Measurements from ENCODE around the gene MS4A1.
"Not testable (repeated sequence)": the region's sequence is repeated elsewhere in the genome, so short reads cannot be mapped to it uniquely, and the experiment has no call there.

The MS4A1 gene

DNA sequence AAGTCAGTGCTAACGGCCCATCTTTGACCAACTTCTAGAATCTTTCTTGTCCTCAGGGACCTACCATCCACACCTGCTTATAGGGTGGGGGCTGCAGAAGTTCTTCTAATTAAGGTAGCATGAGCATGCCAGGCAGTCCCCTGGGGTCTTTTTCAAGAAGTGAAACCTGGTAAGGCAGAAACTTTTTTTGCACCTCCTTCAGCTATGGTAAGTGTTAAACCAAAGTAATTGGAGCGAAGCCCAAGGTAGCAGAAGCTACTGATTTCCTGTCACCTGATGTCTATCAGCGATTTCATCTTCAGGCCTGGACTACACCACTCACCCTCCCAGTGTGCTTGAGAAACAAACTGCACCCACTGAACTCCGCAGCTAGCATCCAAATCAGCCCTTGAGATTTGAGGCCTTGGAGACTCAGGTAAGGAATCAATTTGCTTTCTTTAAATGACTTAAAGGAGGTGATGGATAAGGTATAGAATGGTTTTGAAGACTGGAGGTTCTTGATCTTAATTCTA is at the start of gene MS4A1:
Gene MS4A1, plus strand, starts transcription at position 317 of the 512 bp plus-strand sequence. CDS start 6,528 bp downstream, outside the sequence.
- Histone ChIP-seq H3K36me3 (ENCODE audit: control insufficient read depth, insufficient read depth, low read length) (no peaks in the 10 kb centered on the region), H3K9ac (ENCODE audit: low read length) (no peak within 1 kb of the TSS), H3K4me3 (ENCODE audit: low read depth, low read length) (no peak within 1 kb of the TSS), H3K27me3 (ENCODE audit: control insufficient read depth, insufficient read depth, low read length) (no peaks in the 10 kb centered on the region), H3K4me1 (ENCODE audit: control insufficient read depth, insufficient read depth, low read length) (no peaks in the 10 kb centered on the region), H3K27ac (ENCODE audit: low read depth, low read length) (no peak within 1 kb of the TSS), H3K9me3 (ENCODE audit: control insufficient read depth, insufficient read depth, low read depth, low read length) (peaks cover under 1% of the 10 kb centered on the region; the same call in 1 of the 2 replicates)

DNA sequence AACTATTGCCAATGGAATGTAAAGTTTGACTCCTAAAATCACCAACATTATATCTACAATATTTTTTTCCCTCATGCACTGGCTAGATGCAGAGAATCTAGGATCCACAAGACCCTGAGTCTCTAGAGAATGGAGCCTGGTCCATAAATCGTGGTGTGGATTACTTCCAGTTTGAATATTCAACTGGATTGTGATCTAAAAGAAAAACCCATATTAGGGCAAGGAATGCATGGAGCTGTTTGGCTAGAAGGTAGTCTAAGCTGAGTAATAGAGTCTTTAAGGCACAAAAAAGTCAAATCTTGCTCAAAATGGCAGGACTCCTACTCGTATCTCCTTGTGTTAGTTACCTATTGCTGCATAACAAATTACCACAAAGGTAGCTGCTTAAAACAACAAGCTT is 35.6 kb upstream of the MS4A1 start:
- no peak overlapping the region for H3K4me3 ChIP-seq (ENCODE audit: low read depth, low read length)
- no peak overlapping the region for H3K9ac ChIP-seq (ENCODE audit: low read length)
- H3K36me3 ChIP-seq (ENCODE audit: control insufficient read depth, insufficient read depth, low read length), result no peaks in the 10 kb centered on the region
- H3K9me3 ChIP-seq (ENCODE audit: control insufficient read depth, insufficient read depth, low read depth, low read length), result peaks cover 6% of the 10 kb centered on the region; the same call in 1 of the 2 replicates
- no peak overlapping the region for H3K27ac ChIP-seq (ENCODE audit: low read depth, low read length)
- no peaks in the 10 kb centered on the region for H3K27me3 ChIP-seq (ENCODE audit: control insufficient read depth, insufficient read depth, low read length)
- no peaks in the 10 kb centered on the region for H3K4me1 ChIP-seq (ENCODE audit: control insufficient read depth, insufficient read depth, low read length)

DNA sequence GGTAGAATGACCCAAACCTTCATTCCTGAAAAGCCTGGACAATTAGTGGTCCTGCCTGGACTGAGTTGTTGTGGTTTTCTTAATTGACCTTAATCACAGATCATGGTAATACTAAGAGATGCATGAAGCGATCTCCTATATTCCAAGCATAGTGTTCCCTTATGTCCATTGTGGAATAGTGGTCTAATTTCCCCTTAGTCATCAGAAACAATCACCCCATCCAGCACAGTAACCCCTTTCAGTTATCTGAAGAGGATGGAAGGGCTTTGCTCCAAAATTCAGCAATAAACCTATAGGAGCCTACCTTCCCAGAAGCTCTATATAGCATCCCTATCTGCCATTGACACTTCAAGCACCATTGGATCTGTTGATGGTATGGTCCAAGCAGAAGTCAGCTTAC is 33.0 kb upstream of the MS4A1 start:
- no peaks in the 10 kb centered on the region for H3K36me3 ChIP-seq (ENCODE audit: control insufficient read depth, insufficient read depth, low read length)
- H3K4me3 ChIP-seq (ENCODE audit: low read depth, low read length), result no peak overlapping the region
- H3K9me3 ChIP-seq (ENCODE audit: control insufficient read depth, insufficient read depth, low read depth, low read length), result peaks cover 6% of the 10 kb centered on the region; the same call in 1 of the 2 replicates
- H3K27me3 ChIP-seq (ENCODE audit: control insufficient read depth, insufficient read depth, low read length), result no peaks in the 10 kb centered on the region
- no peak overlapping the region for H3K9ac ChIP-seq (ENCODE audit: low read length)
- no peaks in the 10 kb centered on the region for H3K4me1 ChIP-seq (ENCODE audit: control insufficient read depth, insufficient read depth, low read length)
- H3K27ac ChIP-seq (ENCODE audit: low read depth, low read length), result no peak overlapping the region

DNA sequence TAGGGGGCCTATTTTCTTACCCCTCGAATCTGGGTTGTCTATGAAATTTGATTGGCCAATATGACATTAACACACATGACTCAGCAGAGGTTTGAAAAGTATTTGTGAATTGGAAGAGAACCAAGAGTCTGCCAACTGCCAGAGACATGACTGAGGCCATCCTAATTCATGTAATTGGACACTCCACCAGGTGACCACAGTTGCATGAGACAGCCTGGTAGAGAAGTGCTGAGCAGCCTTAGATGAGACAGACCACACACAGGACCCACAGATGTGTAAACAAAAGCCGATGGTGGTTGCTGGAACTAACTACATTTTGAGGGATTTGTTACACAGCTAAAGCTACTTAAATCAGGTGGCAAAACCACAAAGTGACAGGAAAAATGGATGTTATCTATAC is 27.1 kb upstream of the MS4A1 start:
- Histone ChIP-seq H3K36me3 (ENCODE audit: control insufficient read depth, insufficient read depth, low read length) (no peaks in the 10 kb centered on the region), H3K4me1 (ENCODE audit: control insufficient read depth, insufficient read depth, low read length) (no peaks in the 10 kb centered on the region), H3K9me3 (ENCODE audit: control insufficient read depth, insufficient read depth, low read depth, low read length) (no peaks in the 10 kb centered on the region), H3K27ac (ENCODE audit: low read depth, low read length) (no peak overlapping the region), H3K9ac (ENCODE audit: low read length) (no peak overlapping the region), H3K27me3 (ENCODE audit: control insufficient read depth, insufficient read depth, low read length) (no peaks in the 10 kb centered on the region), H3K4me3 (ENCODE audit: low read depth, low read length) (no peak overlapping the region)

DNA sequence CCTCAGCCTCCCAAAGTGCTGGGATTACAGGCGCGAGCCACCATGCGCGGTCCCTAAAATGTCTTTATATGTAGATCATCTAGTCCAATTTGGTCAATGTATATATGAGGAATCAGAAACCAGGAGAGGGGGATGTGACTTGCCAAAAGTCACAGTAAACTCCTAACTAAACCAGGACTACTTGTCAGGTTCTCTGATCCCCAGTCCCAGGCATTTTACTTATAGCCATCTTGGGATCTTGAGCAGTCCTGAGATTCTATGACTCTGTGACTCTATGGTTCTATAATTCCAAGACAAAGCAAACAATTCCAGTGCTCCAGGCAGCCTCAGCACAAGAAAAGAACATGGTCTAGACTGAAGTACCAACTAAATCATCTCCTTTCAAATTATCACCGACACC is 26.4 kb upstream of the MS4A1 start, which contains the start of gene MS4A5:
Gene MS4A5, plus strand, starts transcription at position 301 of the 400 bp plus-strand sequence. CDS start 103 bp downstream, outside the sequence.
- Histone ChIP-seq H3K27ac (ENCODE audit: low read depth, low read length) (no peak within 1 kb of the TSS), H3K9me3 (ENCODE audit: control insufficient read depth, insufficient read depth, low read depth, low read length) (no peaks in the 10 kb centered on the region), H3K4me3 (ENCODE audit: low read depth, low read length) (no peak within 1 kb of the TSS)

DNA sequence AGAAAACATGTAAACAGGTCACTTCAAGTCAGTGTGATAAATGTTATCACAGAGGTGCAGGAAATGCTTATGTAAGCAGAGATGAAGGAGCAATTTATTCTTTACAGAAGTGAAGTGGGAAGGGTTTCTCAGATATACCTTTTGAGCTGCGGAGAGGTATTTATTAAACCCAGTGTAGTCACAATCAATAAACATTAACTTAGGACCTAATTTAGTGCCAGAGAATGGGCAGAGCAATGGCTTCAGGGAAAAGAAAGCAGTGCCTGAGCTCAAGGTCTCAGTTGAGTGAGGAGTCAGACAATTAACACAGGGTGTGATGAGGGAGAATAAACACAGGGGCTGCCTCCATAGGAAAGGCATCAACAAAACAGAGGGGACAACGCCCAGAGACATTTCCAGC is 24.4 kb upstream of the MS4A1 start:
- Histone ChIP-seq H3K36me3 (ENCODE audit: control insufficient read depth, insufficient read depth, low read length) (no peaks in the 10 kb centered on the region), H3K9me3 (ENCODE audit: control insufficient read depth, insufficient read depth, low read depth, low read length) (no peaks in the 10 kb centered on the region), H3K27me3 (ENCODE audit: control insufficient read depth, insufficient read depth, low read length) (no peaks in the 10 kb centered on the region), H3K9ac (ENCODE audit: low read length) (no peak overlapping the region), H3K4me3 (ENCODE audit: low read depth, low read length) (no peak overlapping the region), H3K4me1 (ENCODE audit: control insufficient read depth, insufficient read depth, low read length) (no peaks in the 10 kb centered on the region), H3K27ac (ENCODE audit: low read depth, low read length) (no peak overlapping the region)

More for the DNA sequence above, 26.4 kb upstream of the MS4A1 start, which contains the start of gene MS4A5:
- Histone ChIP-seq H3K4me1 (ENCODE audit: control insufficient read depth, insufficient read depth, low read length) (no peaks in the 10 kb centered on the region), H3K27me3 (ENCODE audit: control insufficient read depth, insufficient read depth, low read length) (no peaks in the 10 kb centered on the region), H3K36me3 (ENCODE audit: control insufficient read depth, insufficient read depth, low read length) (no peaks in the 10 kb centered on the region), H3K9ac (ENCODE audit: low read length) (no peak within 1 kb of the TSS)

DNA sequence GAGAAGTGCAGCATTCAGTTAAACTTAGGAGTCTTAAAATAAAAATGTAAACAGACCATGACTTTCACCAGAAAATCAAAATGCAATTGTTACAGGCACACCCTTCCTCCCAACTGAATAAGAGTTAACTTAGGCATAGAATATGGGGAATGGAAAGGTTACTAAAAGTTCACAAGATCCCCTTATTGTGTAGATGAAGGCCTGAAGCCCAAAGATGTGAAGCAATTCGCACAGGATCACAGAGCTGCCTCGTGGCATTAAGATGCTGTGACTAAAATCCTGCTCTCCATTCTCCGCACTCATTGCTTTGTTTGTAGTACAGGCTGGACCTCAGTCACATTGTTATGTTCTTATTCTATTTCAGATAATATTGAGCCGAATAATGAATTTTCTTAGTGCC is 22.2 kb upstream of the MS4A1 start:
- Histone ChIP-seq H3K27me3 (ENCODE audit: control insufficient read depth, insufficient read depth, low read length) (no peaks in the 10 kb centered on the region), H3K27ac (ENCODE audit: low read depth, low read length) (no peak overlapping the region), H3K4me1 (ENCODE audit: control insufficient read depth, insufficient read depth, low read length) (no peaks in the 10 kb centered on the region), H3K9me3 (ENCODE audit: control insufficient read depth, insufficient read depth, low read depth, low read length) (no peaks in the 10 kb centered on the region), H3K4me3 (ENCODE audit: low read depth, low read length) (no peak overlapping the region), H3K9ac (ENCODE audit: low read length) (no peak overlapping the region), H3K36me3 (ENCODE audit: control insufficient read depth, insufficient read depth, low read length) (no peaks in the 10 kb centered on the region)

DNA sequence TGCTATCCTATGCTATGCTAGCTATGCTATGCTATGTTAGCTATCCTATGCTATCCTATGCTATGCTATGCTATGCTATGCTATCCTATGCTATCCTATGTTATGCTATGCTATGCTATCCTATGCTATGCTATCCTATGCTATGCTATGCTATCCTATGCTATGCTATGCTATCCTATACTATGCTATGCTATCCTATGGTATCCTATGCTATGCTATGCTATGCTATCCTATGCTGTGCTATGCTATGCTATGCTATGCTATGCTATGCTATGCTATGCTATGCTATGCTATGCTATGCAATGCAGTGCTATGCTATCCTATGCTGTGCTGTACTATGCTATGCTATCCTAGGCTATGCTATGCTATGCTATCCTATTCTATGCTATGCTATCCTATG is 8.6 kb upstream of the MS4A1 start:
- peaks cover 5% of the 10 kb centered on the region; the same call in 1 of the 2 replicates for H3K9me3 ChIP-seq (ENCODE audit: control insufficient read depth, insufficient read depth, low read depth, low read length)

DNA sequence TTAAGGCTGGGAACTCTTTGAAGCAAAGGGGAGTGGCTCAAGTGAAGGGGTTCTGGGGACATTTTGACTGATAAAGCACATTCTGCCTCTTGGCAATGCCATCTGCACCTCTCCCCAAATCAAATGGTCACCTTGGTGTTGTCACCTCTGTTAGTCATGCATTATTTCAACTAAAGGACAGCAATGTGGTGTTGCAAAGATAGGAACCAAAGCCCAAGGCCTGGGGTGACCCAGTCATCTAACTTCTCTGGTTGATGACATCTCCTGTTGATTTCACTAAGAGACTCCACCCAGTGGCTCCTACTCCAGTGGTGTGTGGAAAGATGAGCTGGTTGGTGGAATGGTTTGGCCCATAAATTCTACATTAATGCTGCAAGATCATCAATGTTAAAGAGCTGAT is 7.8 kb upstream of the MS4A1 start:
- Histone ChIP-seq H3K36me3 (ENCODE audit: control insufficient read depth, insufficient read depth, low read length) (no peaks in the 10 kb centered on the region), H3K4me3 (ENCODE audit: low read depth, low read length) (no peak overlapping the region), H3K4me1 (ENCODE audit: control insufficient read depth, insufficient read depth, low read length) (no peaks in the 10 kb centered on the region), H3K9ac (ENCODE audit: low read length) (no peak overlapping the region), H3K27me3 (ENCODE audit: control insufficient read depth, insufficient read depth, low read length) (no peaks in the 10 kb centered on the region), H3K27ac (ENCODE audit: low read depth, low read length) (no peak overlapping the region), H3K9me3 (ENCODE audit: control insufficient read depth, insufficient read depth, low read depth, low read length) (peaks cover 5% of the 10 kb centered on the region; the same call in 1 of the 2 replicates)

More for the DNA sequence above, 8.6 kb upstream of the MS4A1 start:
- H3K4me3 ChIP-seq (ENCODE audit: low read depth, low read length), result no peak overlapping the region
- H3K27ac ChIP-seq (ENCODE audit: low read depth, low read length), result no peak overlapping the region
- H3K27me3 ChIP-seq (ENCODE audit: control insufficient read depth, insufficient read depth, low read length), result no peaks in the 10 kb centered on the region
- no peaks in the 10 kb centered on the region for H3K36me3 ChIP-seq (ENCODE audit: control insufficient read depth, insufficient read depth, low read length)
- no peaks in the 10 kb centered on the region for H3K4me1 ChIP-seq (ENCODE audit: control insufficient read depth, insufficient read depth, low read length)
- no peak overlapping the region for H3K9ac ChIP-seq (ENCODE audit: low read length)

DNA sequence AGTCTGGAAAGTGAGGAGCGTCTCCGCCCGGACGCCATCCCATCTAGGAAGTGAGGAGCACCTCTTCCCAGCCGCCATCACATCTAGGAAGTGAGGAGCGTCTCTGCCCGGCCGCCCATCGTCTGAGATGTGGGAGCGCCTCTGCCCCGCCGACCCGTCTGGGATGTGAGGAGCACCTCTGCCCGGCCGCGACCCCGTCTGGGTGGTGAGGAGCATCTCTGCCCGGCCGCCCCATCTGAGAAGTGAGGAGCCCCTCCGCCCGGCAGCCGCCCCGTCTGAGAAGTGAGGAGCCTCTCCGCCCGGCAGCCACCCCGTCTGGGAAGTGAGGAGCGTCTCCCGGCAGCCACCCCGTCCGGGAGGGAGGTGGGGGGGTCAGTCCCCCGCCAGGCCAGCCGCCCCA is 4.5 kb upstream of the MS4A1 start:
- H3K4me3 ChIP-seq (ENCODE audit: low read depth, low read length); H3K36me3 ChIP-seq (ENCODE audit: control insufficient read depth, insufficient read depth, low read length): not testable (repeated sequence)

DNA sequence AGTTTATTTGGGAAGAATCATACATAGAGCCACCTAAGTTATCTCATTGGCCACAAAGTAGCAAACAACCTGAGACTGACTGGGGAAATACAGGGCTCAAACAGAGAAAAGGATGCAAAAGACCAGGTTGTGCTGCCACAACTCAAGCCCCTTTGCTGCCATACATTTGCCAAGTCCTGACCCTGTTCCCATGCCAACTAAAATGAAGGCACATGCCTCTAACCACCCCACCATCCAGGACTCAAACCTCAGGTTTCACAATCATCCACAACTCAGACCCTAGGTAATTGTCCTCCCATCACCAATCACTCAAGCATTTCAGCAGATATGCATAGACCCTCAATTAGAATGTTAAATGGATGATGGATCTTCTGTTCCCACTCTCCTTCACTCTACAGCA is 1.4 kb upstream of the MS4A1 start:
- Histone ChIP-seq H3K4me1 (ENCODE audit: control insufficient read depth, insufficient read depth, low read length) (no peaks in the 10 kb centered on the region), H3K4me3 (ENCODE audit: low read depth, low read length) (no peak overlapping the region), H3K9ac (ENCODE audit: low read length) (no peak overlapping the region), H3K27me3 (ENCODE audit: control insufficient read depth, insufficient read depth, low read length) (no peaks in the 10 kb centered on the region), H3K9me3 (ENCODE audit: control insufficient read depth, insufficient read depth, low read depth, low read length) (peaks cover 5% of the 10 kb centered on the region; the same call in 1 of the 2 replicates), H3K36me3 (ENCODE audit: control insufficient read depth, insufficient read depth, low read length) (no peaks in the 10 kb centered on the region), H3K27ac (ENCODE audit: low read depth, low read length) (no peak overlapping the region)

More for the DNA sequence above, 4.5 kb upstream of the MS4A1 start:
- not testable (repeated sequence) for H3K27ac ChIP-seq (ENCODE audit: low read depth, low read length); H3K4me1 ChIP-seq (ENCODE audit: control insufficient read depth, insufficient read depth, low read length); H3K27me3 ChIP-seq (ENCODE audit: control insufficient read depth, insufficient read depth, low read length); H3K9ac ChIP-seq (ENCODE audit: low read length); H3K9me3 ChIP-seq (ENCODE audit: control insufficient read depth, insufficient read depth, low read depth, low read length)

Data from HUES6 (cell line).